ENCODE results near the gene DCC. TPM values are rescaled to one million over a fixed set of nuclear protein-coding genes. Genes with fewer than 3 reads are reported as not detected.

DCC gene
- polyA plus RNA-seq, 2 of the 4 experiments (the other 2 are of a cell fraction): 0.12 TPM; not detected in 1

DNA sequence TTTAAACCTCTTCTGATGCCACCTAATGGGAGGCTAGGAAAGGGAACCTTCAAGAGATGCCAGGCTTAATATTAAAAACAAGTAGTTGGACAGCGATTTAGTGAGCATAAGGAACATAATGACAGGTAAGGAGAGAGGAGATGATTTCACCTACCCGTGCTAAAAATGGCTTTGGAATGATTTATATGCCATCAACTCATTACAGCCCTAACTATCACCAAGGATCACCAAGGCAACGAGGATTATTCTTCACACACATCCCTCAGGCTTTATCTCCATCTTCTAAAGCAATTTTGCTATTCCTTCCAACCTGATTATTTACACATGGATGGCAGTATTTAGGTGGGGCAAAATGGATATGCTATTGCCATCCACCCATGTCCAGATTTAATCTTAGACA lies 237.8 kb downstream of the DCC start:
- Histone ChIP-seq H3K4me2 (no peak overlapping the region), H3K9me3 (no peaks in the 10 kb centered on the region), H3K27ac (no peak overlapping the region), H3K4me1 (peaks cover 6% of the 10 kb centered on the region; the same call in 2 of the 3 replicates), H3K4me3 (no peak overlapping the region)
- WGBS (ENCODE audit: missing lambda C conversion rate): 56% methylated on average over 3 of the region's 3 CpGs
- ATAC-seq (no peak), DNase-seq (ENCODE audit: low read depth in 1 of 2, low spot score in 1 of 2) (no peak), FAIRE-seq (no peak)
- TF ChIP-seq CHD2 (IDR thresholded peaks at IDR 0.05; ENCODE audit: low read length, partially characterized antibody) (no peak), ZNF302 (CRISPR knock-in tag; IDR thresholded peaks at IDR 0.05) (no peak), HDAC2 (IDR thresholded peaks at IDR 0.05) (no peak), RCOR1 (IDR thresholded peaks at IDR 0.05; ENCODE audit: low read depth, low read length) (no peak)
- TF ChIP-seq, protein P1, sequence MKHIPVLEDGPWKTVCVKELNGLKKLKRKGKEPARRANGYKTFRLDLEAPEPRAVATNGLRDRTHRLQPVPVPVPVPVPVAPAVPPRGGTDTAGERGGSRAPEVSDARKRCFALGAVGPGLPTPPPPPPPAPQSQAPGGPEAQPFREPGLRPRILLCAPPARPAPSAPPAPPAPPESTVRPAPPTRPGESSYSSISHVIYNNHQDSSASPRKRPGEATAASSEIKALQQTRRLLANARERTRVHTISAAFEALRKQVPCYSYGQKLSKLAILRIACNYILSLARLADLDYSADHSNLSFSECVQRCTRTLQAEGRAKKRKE (CRISPR knock-in tag; IDR thresholded peaks at IDR 0.05; ENCODE audit: low read depth): no peak
- TF ChIP-seq, protein P2, sequence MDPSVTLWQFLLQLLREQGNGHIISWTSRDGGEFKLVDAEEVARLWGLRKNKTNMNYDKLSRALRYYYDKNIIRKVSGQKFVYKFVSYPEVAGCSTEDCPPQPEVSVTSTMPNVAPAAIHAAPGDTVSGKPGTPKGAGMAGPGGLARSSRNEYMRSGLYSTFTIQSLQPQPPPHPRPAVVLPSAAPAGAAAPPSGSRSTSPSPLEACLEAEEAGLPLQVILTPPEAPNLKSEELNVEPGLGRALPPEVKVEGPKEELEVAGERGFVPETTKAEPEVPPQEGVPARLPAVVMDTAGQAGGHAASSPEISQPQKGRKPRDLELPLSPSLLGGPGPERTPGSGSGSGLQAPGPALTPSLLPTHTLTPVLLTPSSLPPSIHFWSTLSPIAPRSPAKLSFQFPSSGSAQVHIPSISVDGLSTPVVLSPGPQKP (IDR thresholded peaks at IDR 0.05; ENCODE audit: low read depth, low read length): no peak
- TF ChIP-seq, protein P3, sequence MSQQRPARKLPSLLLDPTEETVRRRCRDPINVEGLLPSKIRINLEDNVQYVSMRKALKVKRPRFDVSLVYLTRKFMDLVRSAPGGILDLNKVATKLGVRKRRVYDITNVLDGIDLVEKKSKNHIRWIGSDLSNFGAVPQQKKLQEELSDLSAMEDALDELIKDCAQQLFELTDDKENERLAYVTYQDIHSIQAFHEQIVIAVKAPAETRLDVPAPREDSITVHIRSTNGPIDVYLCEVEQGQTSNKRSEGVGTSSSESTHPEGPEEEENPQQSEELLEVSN (IDR thresholded peaks at IDR 0.05; ENCODE audit: borderline replicate concordance, low read depth): no peak
- ChIA-PET POLR2A (no interaction called here), CTCF (no interaction called here)

DNA sequence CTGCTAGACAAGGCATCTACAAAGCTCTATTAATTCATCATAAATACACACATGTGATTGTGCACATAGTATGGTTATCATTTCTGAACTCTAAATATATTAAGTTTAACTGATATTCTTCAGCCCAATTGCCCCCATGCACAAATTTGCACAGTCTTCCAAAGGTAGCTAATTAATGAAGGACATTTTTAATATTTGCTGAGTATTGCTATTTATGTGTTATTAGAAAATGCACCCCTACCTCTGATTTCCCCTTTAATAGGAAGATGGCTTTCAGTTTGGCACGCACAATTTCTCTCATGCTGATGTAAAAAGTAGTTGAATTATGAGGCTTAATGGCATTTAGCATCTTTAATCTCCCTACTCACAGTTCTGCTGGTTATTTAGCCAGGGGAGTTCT lies 242.1 kb downstream of the DCC start:
- no peak overlapping the region for H3K27ac ChIP-seq
- ChIA-PET CTCF (no interaction called here), POLR2A (no interaction called here)
- H3K4me2 ChIP-seq: no peak overlapping the region
- DNase-seq (ENCODE audit: low read depth in 1 of 2, low spot score in 1 of 2) (no peak), FAIRE-seq (no peak), ATAC-seq (no peak)
- H3K4me1 ChIP-seq: no peaks in the 10 kb centered on the region
- 75% methylated on average over 1 of the region's 1 CpG for WGBS (ENCODE audit: missing lambda C conversion rate)
- no peak overlapping the region for H3K4me3 ChIP-seq
- no peaks in the 10 kb centered on the region for H3K9me3 ChIP-seq
- TF ChIP-seq RNF2 (IDR thresholded peaks at IDR 0.05; ENCODE audit: borderline replicate concordance, low read depth) (no peak), ZFP36 (IDR thresholded peaks at IDR 0.05; ENCODE audit: borderline replicate concordance, partially characterized antibody) (no peak), RARB (CRISPR knock-in tag; IDR thresholded peaks at IDR 0.05) (no peak), RFX5 (IDR thresholded peaks at IDR 0.05) (no peak), MAFK (IDR thresholded peaks at IDR 0.05; ENCODE audit: partially characterized antibody) (peak; percentile 36)
- TF ChIP-seq, protein P4, sequence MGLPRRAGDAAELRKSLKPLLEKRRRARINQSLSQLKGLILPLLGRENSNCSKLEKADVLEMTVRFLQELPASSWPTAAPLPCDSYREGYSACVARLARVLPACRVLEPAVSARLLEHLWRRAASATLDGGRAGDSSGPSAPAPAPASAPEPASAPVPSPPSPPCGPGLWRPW (IDR thresholded peaks at IDR 0.05): no peak

DNA sequence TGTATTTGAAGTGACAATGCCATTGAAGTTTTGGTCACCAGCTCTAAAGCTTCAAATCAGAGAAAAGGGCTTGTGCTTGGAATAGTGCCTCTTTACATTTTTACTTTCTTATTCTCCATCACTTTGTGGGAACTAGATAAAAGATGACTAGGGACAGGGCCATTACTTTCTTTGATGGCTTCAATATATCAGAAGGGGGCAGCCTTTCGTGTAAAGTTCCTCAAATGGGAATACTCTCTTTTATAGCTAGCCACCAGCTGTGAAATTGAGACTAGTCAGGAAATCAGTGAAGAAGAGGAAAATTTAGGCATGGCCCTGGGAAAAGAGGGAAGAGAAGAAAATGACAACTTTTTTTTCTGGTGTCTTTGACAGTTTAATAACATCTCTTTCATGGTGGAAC lies 242.5 kb downstream of the DCC start:
- WGBS (ENCODE audit: missing lambda C conversion rate): 50% methylated on average over 1 of the region's 1 CpG
- ATAC-seq (no peak), DNase-seq (ENCODE audit: low read depth in 1 of 2, low spot score in 1 of 2) (no peak), FAIRE-seq (no peak)
- Histone ChIP-seq H3K4me3 (no peak overlapping the region), H3K4me1 (no peaks in the 10 kb centered on the region), H3K4me2 (no peak overlapping the region), H3K27ac (no peak overlapping the region), H3K9me3 (no peaks in the 10 kb centered on the region)
- POLR2A ChIA-PET: no interaction called here
- CTCF ChIA-PET: no interaction called here
- TF ChIP-seq, protein P5, sequence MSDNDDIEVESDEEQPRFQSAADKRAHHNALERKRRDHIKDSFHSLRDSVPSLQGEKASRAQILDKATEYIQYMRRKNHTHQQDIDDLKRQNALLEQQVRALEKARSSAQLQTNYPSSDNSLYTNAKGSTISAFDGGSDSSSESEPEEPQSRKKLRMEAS (IDR thresholded peaks at IDR 0.05): no peak
- TF ChIP-seq ZSCAN20 (CRISPR knock-in tag; IDR thresholded peaks at IDR 0.05) (no peak), HEYL (CRISPR knock-in tag; IDR thresholded peaks at IDR 0.05) (no peak), ZFP36 (IDR thresholded peaks at IDR 0.05; ENCODE audit: borderline replicate concordance, partially characterized antibody) (no peak), SMC3 (IDR thresholded peaks at IDR 0.05) (no peak)
- TF ChIP-seq, protein P6, sequence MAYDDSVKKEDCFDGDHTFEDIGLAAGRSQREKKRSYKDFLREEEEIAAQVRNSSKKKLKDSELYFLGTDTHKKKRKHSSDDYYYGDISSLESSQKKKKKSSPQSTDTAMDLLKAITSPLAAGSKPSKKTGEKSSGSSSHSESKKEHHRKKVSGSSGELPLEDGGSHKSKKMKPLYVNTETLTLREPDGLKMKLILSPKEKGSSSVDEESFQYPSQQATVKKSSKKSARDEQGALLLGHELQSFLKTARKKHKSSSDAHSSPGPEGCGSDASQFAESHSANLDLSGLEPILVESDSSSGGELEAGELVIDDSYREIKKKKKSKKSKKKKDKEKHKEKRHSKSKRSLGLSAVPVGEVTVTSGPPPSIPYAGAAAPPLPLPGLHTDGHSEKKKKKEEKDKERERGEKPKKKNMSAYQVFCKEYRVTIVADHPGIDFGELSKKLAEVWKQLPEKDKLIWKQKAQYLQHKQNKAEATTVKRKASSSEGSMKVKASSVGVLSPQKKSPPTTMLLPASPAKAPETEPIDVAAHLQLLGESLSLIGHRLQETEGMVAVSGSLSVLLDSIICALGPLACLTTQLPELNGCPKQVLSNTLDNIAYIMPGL (CRISPR knock-in tag; IDR thresholded peaks at IDR 0.05; ENCODE audit: borderline replicate concordance): no peak

Measured in A549 (cell line).